ENCODE data around the gene RAI1.
"Not testable (repeated sequence)": the region's sequence is repeated elsewhere in the genome, so short reads cannot be mapped to it uniquely, and the experiment has no call there.

The RAI1 gene

GRCh38 chr17:17638467-17638866 is 42.8 kb upstream of the RAI1 start:
- no peak overlapping the region for H3K27ac ChIP-seq
- no peak for DNase-seq (ENCODE audit: low spot score)
- no peak for TF ChIP-seq CTCF (conservative IDR thresholded peaks at IDR 0.05; ENCODE audit: low read depth)
- ChIA-PET POLR2A (ENCODE audit: low non-redundant PET) (no interaction called here), CTCF (interaction anchor here (0.6 to 0.7 kb wide), 3 partner anchors 126 to 268 kb away, joined by 3 to 5 read pairs (median 3); no protein-coding TSS in a partner anchor)

- CTCF ChIA-PET = interaction anchor here (2.9 kb wide), 1 partner anchor 143 kb away, joined by 16 read pairs; the partner anchor contains the start of gene RASD1
- POLR2A ChIA-PET (ENCODE audit: low non-redundant PET); H3K27ac ChIP-seq; DNase-seq (ENCODE audit: low spot score): not testable (repeated sequence)
Measured at GRCh38 chr17:17639661-17640270, 41.5 kb upstream of the RAI1 start.

- no peak overlapping the region for H3K27ac ChIP-seq
- peak; percentile 56 for DNase-seq (ENCODE audit: low spot score)
- ChIA-PET POLR2A (ENCODE audit: low non-redundant PET) (no interaction called here), CTCF (interaction anchor here (0.6 to 2.9 kb wide), 22 partner anchors 9 to 1615 kb away, joined by 3 to 23 read pairs (median 4); partner anchors contain the start of gene RASD1)
- peak; percentile 84 for TF ChIP-seq CTCF (conservative IDR thresholded peaks at IDR 0.05; ENCODE audit: low read depth)
Measured at GRCh38 chr17:17641621-17642409, 39.4 kb upstream of the RAI1 start.

- POLR2A ChIA-PET (ENCODE audit: low non-redundant PET); DNase-seq (ENCODE audit: low spot score); H3K27ac ChIP-seq; CTCF ChIA-PET: not testable (repeated sequence)
Measured at GRCh38 chr17:17645148-17645547, 36.1 kb upstream of the RAI1 start.

- no peak for TF ChIP-seq CTCF (conservative IDR thresholded peaks at IDR 0.05; ENCODE audit: low read depth)
- DNase-seq (ENCODE audit: low spot score) = no peak
- no peak overlapping the region for H3K27ac ChIP-seq
- POLR2A ChIA-PET (ENCODE audit: low non-redundant PET) = no interaction called here
- CTCF ChIA-PET = no interaction called here
Measured at GRCh38 chr17:17645961-17646360, 35.3 kb upstream of the RAI1 start.

GRCh38 chr17:17647524-17648178 is 33.6 kb upstream of the RAI1 start:
- ChIA-PET CTCF (interaction anchor here (0.6 kb wide), 1 partner anchor 46 kb away, joined by 4 read pairs; no protein-coding TSS in a partner anchor), POLR2A (ENCODE audit: low non-redundant PET) (no interaction called here)
- H3K27ac ChIP-seq = no peak overlapping the region
- DNase-seq (ENCODE audit: low spot score) = no peak
- TF ChIP-seq CTCF (conservative IDR thresholded peaks at IDR 0.05; ENCODE audit: low read depth) = no peak

GRCh38 chr17:17648762-17649161 is 32.5 kb upstream of the RAI1 start:
- ChIA-PET POLR2A (ENCODE audit: low non-redundant PET) (no interaction called here), CTCF (interaction anchor here (0.6 kb wide), 1 partner anchor 299 kb away, joined by 3 read pairs; no protein-coding TSS in a partner anchor)
- TF ChIP-seq CTCF (conservative IDR thresholded peaks at IDR 0.05; ENCODE audit: low read depth) = no peak
- H3K27ac ChIP-seq = no peak overlapping the region
- no peak for DNase-seq (ENCODE audit: low spot score)
